HG03342 (cell line): Measurements from ENCODE around the gene SCGB1C2.
A peak's percentile ranks its signal among the peaks of the same experiment; 100 is the strongest.
"Not testable (repeated sequence)": the region's sequence is repeated elsewhere in the genome, so short reads cannot be mapped to it uniquely, and the experiment has no call there.

ENCODE experiments used
- ATAC-seq: cut with Tn5 transposase; IDR thresholded peaks from one replicate; pipeline ENCODE4 v1.9.1; 2021; ENCODE audit warnings: mild to moderate bottlenecking, moderate library complexity; ENCODE audit not compliant: unreplicated experiment

SCGB1C2 gene

DNA sequence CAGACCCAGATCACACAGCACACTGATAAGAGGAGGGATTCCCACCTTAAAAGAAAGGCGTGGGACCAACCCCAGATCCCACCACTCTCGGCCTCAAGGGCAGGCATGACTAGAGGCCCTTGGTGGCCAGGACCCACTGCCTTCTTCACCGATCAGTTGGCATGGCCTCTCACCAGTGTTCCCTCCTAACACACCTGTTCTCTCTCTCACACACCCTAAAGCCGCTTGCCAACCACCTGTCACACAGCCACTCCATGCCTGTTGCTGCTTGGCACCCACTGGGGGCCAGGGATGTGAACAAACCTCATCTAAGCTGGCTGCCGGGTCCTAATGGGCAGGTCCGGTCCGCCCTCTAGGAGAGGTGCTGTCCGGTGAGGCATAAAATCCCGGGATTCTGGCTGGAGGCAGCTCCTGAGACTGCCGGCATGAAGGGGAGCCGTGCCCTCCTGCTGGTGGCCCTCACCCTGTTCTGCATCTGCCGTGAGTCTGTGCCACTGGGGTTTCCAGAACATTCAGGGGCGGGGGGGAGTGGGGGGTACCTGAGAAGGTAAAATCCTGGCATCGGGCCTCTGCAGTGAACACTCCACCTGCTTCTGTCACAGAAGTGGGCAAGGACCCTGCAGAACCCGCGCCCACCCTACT is at the start of gene SCGB1C2:
TSS of gene SCGB1C2 (plus strand) at position 404 of the 642 bp plus-strand sequence. CDS start at position 426, 22 bp downstream.
- not testable (repeated sequence) for ATAC-seq

DNA sequence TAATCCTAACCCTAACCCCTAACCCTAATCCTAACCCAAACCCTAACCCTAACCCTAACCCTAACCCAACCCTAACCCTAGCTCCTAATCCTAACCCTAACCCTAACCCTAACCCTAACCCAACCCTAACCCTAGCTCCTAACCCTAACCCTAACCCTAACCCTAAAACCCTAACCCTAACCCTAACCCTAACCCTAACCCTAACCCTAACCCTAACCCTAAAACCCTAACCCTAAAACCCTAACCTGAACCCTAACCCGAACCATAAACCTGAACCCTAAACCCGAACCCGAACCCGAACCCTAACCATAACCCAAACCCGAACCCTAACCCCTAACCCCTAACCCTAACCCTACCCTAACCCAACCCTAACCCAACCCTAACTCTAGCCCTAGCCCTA is 24.3 kb upstream of the SCGB1C2 start:
- ATAC-seq: not testable (repeated sequence)

DNA sequence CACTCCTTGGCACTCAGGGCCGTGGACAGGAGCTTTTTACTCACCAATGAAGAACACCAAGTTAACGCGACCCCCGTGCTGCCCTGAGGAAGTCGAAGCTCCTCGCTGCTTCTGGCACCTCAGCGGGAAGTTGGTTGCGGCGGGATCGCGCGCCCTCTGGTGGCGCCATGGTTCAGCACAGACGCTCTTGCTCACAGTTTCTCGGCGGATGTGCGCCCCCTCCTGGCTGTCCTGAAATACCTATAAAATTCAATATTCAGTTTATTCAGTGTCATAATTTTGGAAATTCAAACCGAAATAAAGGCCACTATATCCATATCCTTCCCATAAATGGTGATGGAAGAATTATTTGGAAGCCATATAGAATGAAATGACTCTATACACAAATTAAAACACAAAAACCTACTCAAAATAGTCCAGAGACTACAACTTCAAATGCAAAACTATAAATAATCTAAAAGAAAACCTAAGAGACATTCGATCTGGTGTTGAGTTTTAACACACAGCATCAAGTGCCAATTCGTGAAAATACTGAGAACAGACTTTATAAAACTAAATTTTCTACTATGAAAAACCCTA is 18.9 kb upstream of the SCGB1C2 start:
- not testable (repeated sequence) for ATAC-seq

DNA sequence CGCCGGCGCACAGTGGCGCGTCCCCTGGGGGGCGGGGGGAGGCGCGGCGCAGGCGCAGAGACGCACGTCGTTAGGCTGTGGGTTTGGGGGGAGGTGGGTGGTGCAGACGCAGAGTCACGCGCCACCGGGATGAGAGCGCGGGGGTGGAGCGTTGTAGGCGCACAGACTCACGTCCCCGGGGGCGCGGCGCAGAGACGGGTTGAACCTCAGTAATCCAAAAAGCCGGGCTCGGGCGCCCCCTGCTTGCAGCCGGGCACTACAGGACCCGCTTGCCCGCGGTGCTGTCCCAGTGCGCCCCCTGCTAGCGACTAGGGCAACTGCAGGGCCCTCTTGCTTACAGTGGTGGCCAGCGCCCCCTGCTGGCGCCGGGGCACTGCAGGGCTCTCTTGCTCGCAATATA is 3.4 kb upstream of the SCGB1C2 start:
- not testable (repeated sequence) for ATAC-seq

DNA sequence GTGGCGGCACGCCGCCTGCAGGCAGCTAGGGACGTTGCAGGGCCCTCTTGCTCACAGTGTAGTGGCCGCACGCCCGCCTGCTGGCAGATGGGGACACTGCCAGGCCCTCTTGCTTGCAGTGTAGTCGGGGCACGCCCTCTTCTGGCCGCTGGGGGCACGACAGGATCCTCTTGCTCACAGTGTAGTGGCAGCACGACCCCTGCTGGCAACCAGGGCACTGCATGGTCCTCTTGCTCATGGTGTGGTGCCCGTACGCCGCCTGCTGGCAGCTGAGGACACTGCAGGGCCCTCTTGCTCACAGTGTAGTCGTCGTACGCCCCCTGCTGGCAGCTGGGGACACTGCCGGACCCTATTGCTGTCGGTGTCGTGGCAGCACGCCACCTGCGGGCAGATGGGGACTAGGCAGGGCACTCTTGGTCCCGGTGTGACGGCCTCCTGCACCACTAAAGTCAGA is 3.0 kb upstream of the SCGB1C2 start:
- ATAC-seq: peak; percentile 83

DNA sequence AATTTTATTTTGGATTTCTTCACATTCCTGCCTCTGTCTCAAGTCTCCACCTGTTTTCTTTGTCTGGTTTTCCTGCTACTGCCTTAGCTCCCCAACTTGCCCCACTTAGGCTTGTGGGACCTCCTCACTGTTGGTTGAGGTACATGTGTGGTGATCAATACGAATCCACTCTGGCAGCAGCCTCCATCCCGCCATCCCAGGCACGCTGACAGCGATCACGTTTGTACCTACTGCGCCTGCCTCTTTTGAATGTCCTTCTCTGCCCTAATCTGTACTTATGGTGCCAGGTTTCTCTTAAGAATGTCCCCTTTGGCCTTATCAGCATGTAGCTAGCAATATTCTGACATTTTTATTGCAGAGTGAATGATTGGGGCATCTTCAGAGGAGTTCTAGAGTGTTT is 2.3 kb upstream of the SCGB1C2 start:
- not testable (repeated sequence) for ATAC-seq

DNA sequence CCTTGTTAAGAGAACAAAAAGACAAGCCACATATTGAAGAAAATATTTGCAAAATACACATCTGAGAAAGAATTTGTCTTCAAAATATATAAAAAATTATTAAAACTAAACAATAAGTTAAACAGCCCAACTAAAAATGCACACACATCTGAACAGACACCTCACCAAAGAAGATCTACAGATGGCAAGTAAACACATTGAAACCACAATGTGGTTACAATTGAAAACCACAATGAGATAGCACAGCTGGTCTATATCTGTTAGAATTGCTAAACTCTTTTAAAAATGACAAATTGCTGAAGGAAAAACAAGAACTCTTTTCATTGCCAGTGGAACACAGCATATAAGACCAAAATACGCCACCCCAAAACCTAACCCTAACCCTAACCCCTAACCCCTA is 1.5 kb upstream of the SCGB1C2 start:
- ATAC-seq: not testable (repeated sequence)

DNA sequence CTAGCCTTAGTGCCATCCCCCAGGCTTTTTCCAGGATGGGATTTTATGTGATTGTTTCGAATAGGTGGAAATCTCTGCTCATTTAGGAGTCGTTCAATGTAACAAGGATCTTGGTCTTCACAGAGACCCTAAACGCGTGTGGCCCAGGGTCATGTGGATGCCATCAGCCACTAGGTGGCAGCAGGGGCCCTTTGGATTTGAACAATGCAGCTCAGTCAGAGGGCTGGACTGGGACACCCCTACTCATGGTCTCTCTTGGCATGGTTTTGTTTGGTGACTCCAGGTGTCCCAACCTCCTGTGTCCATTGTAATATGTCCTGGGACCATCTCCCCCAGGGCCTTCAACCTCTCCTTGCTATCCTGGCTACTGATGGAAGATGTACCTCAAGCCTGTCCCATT is 838 bp upstream of the SCGB1C2 start:
- ATAC-seq: peak; percentile 46

DNA sequence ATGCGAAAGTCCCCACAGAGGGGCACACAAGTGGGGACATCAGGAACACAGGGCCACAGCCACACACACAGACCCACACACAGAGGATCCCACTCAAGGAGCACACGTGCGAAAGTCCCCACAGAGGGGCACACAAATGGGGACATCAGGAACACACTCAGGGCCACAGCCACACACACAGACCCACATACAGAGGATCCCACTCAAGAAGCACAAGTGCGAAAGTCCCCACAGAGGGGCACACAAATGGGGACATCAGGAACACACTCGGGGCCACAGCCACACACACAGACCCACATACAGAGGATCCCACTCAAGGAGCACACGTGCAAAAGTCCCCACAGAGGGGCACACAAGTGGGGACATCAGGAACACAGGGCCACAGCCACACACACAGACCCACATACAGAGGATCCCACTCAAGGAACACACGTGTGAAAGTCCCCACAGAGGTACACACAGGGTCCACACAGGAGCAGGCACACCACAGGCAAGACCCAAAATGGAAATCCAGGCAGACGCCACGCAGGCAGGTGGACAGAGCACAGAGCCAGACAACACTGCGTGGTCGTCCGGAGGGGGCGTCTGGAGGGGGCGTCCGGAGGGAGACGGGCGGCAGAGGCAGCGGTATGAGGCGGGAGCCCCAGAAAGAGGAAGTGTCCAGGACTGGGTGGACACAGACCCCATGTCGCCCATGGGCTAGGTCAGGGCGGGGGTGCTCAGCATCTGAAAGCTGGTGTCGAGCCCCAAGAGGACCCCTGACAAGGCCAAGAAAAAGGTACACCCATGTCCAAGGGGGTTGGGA is 2.2 kb downstream of the SCGB1C2 start:
- ATAC-seq: not testable (repeated sequence)

DNA sequence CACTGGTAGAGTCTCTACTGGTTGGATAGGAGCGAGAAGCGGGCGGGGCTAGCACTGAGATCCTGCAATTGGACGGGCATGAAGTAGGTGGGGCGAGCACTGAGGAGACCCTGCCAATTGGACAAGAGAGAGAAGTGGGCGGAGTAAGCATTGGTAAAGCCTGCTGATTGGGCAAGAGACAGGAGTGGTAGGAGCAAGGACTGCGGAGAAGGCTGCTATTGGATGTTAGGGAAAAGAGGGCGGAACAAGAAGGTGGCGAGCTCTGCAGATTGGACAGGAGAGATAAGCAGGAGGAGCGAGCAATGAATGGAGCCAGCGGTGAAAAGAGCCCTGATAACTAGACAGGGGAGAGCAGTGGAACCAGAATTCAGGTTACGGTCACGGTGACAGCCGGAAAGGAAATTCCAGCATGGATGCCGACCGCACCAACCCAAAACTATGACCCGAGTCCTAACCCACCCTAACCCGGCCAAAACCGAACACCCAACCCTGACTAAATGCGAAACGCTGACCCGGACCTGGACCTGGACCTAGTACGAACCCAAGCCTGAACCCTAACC is 4.8 kb downstream of the SCGB1C2 start:
- no peak for ATAC-seq

DNA sequence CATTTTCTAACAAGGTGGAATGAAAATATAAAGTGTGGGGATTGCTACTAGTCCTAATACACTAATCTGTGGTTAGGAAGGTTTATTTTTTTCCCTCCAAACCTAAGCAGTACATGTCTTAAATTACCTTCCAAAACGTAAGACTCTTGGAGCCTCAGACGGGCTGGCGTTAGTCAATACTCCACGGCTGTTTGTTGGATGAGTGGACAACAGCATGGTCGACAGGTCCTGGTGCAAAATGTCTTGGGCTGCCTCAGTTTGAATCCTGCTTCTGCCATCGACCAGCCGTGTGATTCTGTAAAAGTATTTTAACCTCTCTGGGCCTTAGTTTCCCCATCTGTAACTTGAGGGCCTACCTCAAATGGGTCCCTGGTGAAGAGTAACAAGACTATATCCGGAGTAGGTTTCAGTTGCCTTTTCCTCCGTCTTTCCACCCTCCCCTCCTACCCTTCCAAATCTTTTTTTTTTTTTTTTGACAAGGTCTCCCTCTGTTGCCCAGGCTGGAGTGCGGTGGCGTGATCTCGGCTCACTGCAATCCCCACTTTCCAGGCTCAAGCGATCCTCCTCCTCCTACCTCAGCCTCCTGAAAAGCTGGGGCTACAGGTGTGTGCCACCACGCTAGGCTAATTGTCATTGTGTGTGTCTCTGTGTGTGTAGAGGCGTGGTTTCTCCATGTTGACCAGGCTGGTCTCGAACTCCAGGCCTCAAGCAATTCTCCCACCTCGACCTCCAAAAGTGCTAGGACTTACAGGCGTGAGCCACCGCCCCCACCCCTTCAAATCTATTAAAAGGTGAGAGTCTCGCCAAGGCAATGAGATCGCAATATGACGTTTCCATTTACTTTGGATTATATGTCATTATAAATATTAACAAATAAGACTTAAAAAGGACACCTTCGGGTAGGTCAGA is 5.8 kb downstream of the SCGB1C2 start:
- no peak for ATAC-seq

DNA sequence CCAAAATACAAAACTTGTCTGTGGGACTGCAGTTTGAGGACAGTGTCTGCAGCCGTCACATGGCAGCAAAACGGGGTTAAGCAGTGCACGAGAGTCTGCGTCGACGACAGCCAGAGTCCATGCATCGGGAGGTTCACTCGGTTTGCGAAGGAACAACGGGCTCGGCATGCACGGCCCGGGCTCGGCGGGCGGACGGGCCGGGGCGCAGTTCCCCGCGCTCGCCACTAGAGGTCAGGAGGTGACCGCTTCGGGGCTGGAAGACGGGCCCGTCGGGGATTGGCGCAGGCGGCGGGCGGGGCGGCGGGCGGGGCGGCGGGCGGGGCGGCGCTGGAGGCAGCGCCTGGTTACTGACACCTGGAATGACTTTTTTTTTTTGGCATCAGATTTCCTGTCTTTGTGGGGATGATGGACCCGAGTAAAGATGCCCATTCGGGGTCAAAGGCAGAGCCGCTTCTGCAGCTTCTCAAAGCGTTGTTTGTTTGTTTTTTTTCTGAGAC is 6.5 kb downstream of the SCGB1C2 start:
- ATAC-seq: no peak

DNA sequence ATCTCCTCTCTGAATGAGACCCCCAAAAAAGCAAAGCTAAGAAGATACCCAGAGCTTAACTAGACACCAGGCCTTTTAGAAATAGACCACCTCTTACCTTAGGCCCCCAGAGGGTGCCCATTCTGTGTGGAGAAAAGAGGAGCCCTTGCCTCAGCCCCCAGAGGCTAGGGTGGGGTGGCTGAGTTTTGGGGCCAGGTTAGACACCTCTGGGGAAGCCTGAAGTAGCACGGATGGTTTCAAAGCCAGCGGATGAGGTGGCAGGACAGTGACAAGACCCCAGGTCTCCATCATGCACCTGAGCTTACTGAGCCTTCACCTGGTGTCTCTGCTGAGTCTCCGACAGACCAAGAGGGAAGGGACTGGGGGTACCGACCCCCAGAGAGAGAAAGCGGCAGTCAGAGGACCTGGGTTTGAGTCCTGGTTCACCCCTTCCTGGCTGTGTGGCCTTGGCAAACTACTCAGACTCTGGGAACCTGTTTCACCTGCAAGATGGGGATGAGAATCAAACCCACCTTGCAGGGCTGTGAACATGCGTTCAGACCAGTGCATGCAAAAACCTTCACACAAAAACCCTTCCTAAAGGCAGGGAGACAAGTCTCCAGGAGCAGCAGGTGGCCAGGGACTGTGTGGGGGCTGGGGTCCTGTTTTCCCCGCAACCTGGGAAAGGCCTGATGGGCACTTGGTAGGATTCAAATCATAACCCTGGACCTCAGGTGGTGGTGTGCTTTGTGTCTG is 7.7 kb downstream of the SCGB1C2 start:
- ATAC-seq: no peak

DNA sequence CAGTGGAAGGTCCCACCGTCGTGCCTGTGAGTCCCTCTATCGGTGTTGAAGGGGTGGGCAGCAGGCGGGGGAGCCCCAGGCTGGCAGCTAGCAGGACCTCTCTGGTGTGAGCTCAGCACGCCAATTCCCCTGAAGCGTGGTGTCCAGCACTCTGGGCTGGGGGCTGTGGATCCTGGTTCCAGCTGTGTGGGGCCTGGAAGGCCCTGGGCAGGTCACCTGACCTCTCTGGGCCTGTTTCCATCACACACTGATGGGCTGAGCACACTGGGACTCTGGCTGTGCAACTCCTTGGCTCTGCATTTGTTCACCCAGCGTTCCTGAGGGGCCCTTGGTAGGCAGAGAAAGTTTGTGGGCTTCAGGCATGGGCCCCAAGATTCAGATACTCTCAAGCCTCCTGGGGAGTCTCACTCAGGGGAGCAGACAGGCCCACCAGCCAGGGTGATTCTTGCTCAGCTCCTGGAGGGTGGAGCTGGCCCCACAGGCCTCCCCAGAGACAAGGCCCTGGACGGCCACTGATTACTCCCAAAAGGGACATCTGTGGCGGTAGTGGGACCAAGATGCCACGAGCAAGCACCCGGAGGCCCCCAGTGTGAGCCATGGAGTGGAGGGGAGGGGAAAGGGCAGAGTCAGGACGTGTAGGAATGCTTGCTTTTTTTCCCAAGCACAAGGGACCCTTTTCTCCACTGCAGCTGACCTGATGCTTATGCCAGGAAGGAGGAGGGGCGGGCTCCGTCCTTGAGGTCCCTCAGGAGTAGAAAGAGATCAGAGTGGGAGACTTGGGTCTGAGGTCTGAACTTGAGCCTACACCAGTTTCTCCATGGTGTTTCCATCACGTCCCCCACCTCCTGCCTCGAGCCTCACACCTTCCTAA is 8.5 kb downstream of the SCGB1C2 start:
- no peak for ATAC-seq

DNA sequence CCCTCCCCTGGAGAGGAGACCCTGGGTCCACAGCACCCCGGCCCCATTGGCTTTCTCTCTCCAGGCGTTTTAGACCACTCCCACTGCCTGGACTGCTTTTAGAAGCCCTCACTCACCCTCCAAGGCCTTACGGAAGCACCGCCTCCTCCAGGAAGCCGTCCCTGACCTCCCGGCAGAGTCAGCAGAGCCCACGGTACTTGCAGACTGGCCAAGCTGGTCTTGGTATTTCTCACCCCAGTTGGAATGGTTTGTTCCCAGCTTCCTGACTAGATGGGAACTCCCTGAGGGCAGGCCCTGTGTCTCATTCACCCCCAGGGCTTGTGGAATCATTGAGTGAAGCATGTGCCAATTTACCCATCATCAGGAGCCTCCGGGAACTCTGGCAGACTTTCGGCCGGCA is 9.2 kb downstream of the SCGB1C2 start:
- ATAC-seq: no peak

DNA sequence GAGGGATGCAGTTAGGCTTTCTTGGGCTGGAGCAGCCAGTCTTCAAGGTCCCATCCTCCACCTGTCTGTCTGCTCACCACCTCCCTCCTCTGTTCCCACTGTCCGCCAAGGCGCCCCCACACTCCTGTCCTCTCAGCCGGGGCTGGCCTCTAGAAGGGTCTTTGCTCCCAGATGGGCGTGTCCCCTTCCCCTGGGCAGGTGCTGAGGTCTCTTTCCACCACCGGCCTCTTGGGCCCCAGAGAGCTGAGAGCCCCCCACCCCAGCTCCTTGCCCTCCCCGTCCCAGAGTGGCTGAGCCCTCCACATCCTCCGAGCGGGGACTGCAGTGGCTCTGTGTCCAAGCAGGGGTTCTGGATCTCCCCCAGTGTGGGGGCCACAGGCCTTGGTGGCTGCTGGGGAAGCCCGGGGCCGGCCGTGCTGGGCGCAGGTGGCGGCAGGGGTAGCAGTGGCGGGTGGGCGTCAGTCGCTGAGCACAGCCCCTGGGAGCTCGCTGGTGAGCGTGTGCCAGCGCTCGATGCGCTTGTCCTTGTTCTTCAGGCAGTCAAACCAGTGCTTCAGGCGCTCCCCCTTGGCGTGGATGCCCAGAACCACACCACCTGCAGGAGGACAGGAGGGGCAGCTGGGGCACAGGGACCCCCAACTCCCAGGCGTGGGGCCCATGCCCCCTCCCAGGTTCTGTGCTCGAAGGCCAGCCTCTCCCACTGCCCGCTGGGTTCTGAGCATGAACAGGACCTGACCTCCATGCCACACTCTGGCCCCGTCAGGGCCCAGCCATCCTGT is 9.8 kb downstream of the SCGB1C2 start:
- no peak for ATAC-seq

DNA sequence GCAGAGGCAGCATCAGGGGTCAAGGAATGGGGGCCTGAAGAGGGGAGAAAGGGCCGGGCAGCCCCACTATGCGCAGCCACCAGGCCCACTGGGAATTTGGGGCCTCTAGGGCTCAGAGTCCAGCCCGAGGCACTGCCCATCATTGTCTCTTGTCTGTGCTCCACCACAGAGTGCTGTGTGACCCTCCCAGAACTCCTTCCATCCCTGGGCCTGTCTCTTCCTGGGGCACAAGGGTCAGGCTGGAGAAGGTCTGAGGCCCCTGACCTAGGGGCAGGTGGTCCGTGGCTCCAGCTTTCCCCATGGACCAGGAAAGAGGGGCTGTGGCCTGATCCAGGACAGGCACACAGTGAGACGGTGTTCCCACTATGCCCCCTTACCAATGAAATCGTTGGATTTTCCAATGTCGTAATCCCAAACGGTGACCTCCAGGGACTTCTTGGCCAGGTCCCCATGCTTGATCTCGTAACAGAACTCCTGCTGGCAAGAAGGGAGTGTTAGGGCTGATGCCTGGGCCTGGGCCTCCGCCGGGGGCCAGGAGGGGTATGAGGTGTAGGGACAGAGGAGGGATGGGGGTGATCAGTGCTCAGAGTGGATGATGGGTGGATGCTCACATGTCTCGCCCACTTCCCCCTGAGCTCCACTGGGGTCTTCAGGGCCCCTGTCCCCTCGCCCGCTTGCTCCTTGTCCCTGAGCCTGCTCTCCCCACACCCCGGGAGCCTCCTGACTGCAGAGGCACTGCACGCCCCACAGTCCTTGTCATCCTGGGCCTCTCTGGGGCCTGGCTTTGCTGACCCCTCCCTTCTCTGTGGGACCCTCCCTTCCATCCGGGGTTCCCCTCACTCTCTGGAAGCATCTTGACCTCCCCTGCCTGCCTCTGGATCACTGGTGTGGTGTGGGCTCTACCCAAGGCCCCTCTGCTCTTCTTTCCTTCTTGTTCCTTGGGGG is 10.7 kb downstream of the SCGB1C2 start:
- ATAC-seq: no peak
